HL-60 (cell line): ENCODE results near the gene BUD23.
"Not testable (repeated sequence)": the region's sequence is repeated elsewhere in the genome, so short reads cannot be mapped to it uniquely, and the experiment has no call there.

Experiments used
- CTCF ChIP-seq: IDR thresholded peaks from one replicate; pipeline ENCODE4 v1.5.1; 2011; ENCODE audit warnings: low read length, control low read depth, inconsistent platforms; ENCODE audit not compliant: insufficient read depth
- GABPA ChIP-seq: IDR thresholded peaks from 2 replicates; pipeline ENCODE4 v1.6.1; 2012; ENCODE audit warnings: low read depth
- REST ChIP-seq: IDR thresholded peaks from 2 replicates; pipeline ENCODE4 v1.6.1; 2012; ENCODE audit warnings: low read depth; ENCODE audit not compliant: insufficient replicate concordance

- not testable (repeated sequence) for TF ChIP-seq CTCF, REST, GABPA
Observed at GRCh38 chr7:73655309-73655708, 28.1 kb upstream of the BUD23 start.
